GM23338 (cell line): Measurements from ENCODE around the gene PNPT1. TPM values are rescaled to one million over a fixed set of nuclear protein-coding genes. Genes with fewer than 3 reads are reported as not detected.

Source experiments
- ATAC-seq: fragments of 200-7000 bp; cut with Tn5 transposase; 3 replicates; pipeline ENCODE4 v1.9.1; 2020
- DNase-seq: peaks from one replicate; pipeline ENCODE4 v3.0.0-alpha.2; 2015; ENCODE audit warnings: low spot score
- H2AFZ ChIP-seq: fragments of 200-600 bp; sonication (generic); 2 replicates; pipeline ENCODE4 v1.8.0; 2016; ENCODE audit warnings: antibody characterized with exemption, mild to moderate bottlenecking, moderate library complexity
- H3F3A ChIP-seq: fragments of 200-600 bp; sonication (generic); replicated peaks from 2 replicates; pipeline ENCODE4 v1.8.0; 2017; ENCODE audit warnings: antibody characterized with exemption, mixed run types, low read depth
- H3K27ac ChIP-seq: fragments of 200-600 bp; sonication (generic); 2 replicates; pipeline ENCODE4 v1.6.1; 2016; ENCODE audit warnings: low read depth
- H3K27me3 ChIP-seq: fragments of 200-600 bp; sonication (generic); 2 replicates; pipeline ENCODE4 v1.8.0; 2016; ENCODE audit warnings: mild to moderate bottlenecking, mixed run types, moderate library complexity; ENCODE audit not compliant: insufficient read depth
- H3K36me3 ChIP-seq: fragments of 200-600 bp; sonication (generic); 2 replicates; pipeline ENCODE4 v1.8.0; 2016; ENCODE audit warnings: mild to moderate bottlenecking; ENCODE audit not compliant: insufficient read depth
- H3K4me1 ChIP-seq: fragments of 200-600 bp; sonication (generic); 2 replicates; pipeline ENCODE4 v1.8.0; 2016; ENCODE audit warnings: mild to moderate bottlenecking, moderate library complexity; ENCODE audit not compliant: insufficient read depth
- H3K4me2 ChIP-seq: fragments of 200-600 bp; sonication (generic); 2 replicates; pipeline ENCODE4 v1.7.1; 2017; ENCODE audit warnings: mixed run types
- H3K4me3 ChIP-seq: fragments of 200-600 bp; sonication (generic); 2 replicates; pipeline ENCODE4 v1.6.1; 2016; ENCODE audit warnings: mixed run types
- H3K79me2 ChIP-seq: fragments of 200-600 bp; sonication (generic); replicated peaks from 2 replicates; pipeline ENCODE4 v1.8.0; 2017; ENCODE audit warnings: mild to moderate bottlenecking; ENCODE audit not compliant: insufficient read depth
- H3K9me2 ChIP-seq: fragments of 200-600 bp; sonication (generic); 2 replicates; pipeline ENCODE4 v1.8.0; 2017; ENCODE audit not compliant: insufficient read depth
- H4K20me1 ChIP-seq: fragments of 200-600 bp; sonication (generic); replicated peaks from 2 replicates; pipeline ENCODE4 v1.8.0; 2017; ENCODE audit warnings: mild to moderate bottlenecking; ENCODE audit not compliant: insufficient read depth
- H3K27ac Mint-ChIP-seq: 2 replicates; pipeline ENCODE4 v1.8.0; 2020; ENCODE audit warnings: inconsistent platforms, mild to moderate bottlenecking, moderate library complexity, mixed read lengths
- H3K27me3 Mint-ChIP-seq: 3 replicates; pipeline ENCODE4 v1.8.0; 2022; ENCODE audit warnings: low read depth, mild to moderate bottlenecking, moderate library complexity, mixed read lengths, inconsistent platforms; ENCODE audit not compliant: insufficient read depth, poor library complexity
- H3K36me3 Mint-ChIP-seq: 3 replicates; pipeline ENCODE4 v1.8.0; 2021; ENCODE audit warnings: low read depth, mild to moderate bottlenecking, inconsistent platforms, moderate library complexity, mixed read lengths
- H3K4me1 Mint-ChIP-seq: 3 replicates; pipeline ENCODE4 v1.8.0; 2020; ENCODE audit warnings: mild to moderate bottlenecking, inconsistent platforms, mixed read lengths
- H3K4me3 Mint-ChIP-seq: 3 replicates; pipeline ENCODE4 v1.8.0; 2021; ENCODE audit warnings: moderate library complexity, mild to moderate bottlenecking, inconsistent platforms, mixed read lengths
- H3K9me3 Mint-ChIP-seq: 3 replicates; pipeline ENCODE4 v1.8.0; 2020; ENCODE audit warnings: moderate library complexity, mild to moderate bottlenecking, inconsistent platforms, mixed read lengths
- CREB1 ChIP-seq: fragments of 250-450 bp; sonication (Bioruptor Pico); IDR thresholded peaks from 2 replicates; pipeline ENCODE4 v1.5.0; 2020; ENCODE audit warnings: low read depth, mild to moderate bottlenecking, moderate library complexity
- CTCF ChIP-seq, 2 experiments: fragments of 200-600 bp in 1 of 2; sonication (generic) in 1 of 2; conservative IDR thresholded peaks; 2 replicates each; pipeline versions ENCODE4 v1.5.1 to v1.6.1; 2016 to 2017; ENCODE audit warnings: antibody characterized with exemption in 2 of 2, low read depth in 2 of 2, mild to moderate bottlenecking in 2 of 2, moderate library complexity in 1 of 2
- ETS1 ChIP-seq: IDR thresholded peaks from 2 replicates; pipeline ENCODE4 v1.6.1; 2016; ENCODE audit warnings: antibody characterized with exemption
- EZH2phosphoT487 ChIP-seq: fragments of 200-600 bp; sonication (generic); IDR thresholded peaks from one replicate; pipeline ENCODE4 v1.8.1; 2018; ENCODE audit warnings: antibody characterized with exemption; ENCODE audit not compliant: unreplicated experiment
- JUNB ChIP-seq: IDR thresholded peaks from one replicate; pipeline ENCODE4 v1.6.1; 2016; ENCODE audit warnings: antibody characterized with exemption; ENCODE audit not compliant: unreplicated experiment
- REST ChIP-seq: IDR thresholded peaks from one replicate; pipeline ENCODE4 v1.6.1; 2018; ENCODE audit warnings: antibody characterized with exemption; ENCODE audit not compliant: unreplicated experiment
- STAT1 ChIP-seq: IDR thresholded peaks from one replicate; pipeline ENCODE4 v1.6.1; 2016; ENCODE audit warnings: antibody characterized with exemption; ENCODE audit not compliant: unreplicated experiment
- ZNF114 ChIP-seq: fragments of 250-450 bp; sonication (Bioruptor Pico); IDR thresholded peaks from 2 replicates; pipeline ENCODE4 v1.5.0; 2020; ENCODE audit warnings: mild to moderate bottlenecking, moderate library complexity
- ZNF331 ChIP-seq: fragments of 250-450 bp; sonication (Bioruptor Pico); IDR thresholded peaks from 2 replicates; pipeline ENCODE4 v1.5.0; 2020; ENCODE audit warnings: low read depth, mild to moderate bottlenecking, moderate library complexity
- polyA plus RNA-seq: library from polyadenylated mRNA; unstranded; fragments of >200 nt; fragmentation: Nextera tagmentation; extraction: Ambion mirVana; gene quantifications from 2 replicates; pipeline ENCODE4 v1.2.1, GENCODE V29; 2016
- total RNA-seq: library from RNA; depleted of rRNA; stranded (reverse); fragments of >200 nt; shearing (Covaris generic); gene quantifications from 2 replicates; pipeline ENCODE4 v1.2.3, GENCODE V29; 2014

The PNPT1 gene
- total and polyA plus RNA-seq, 2 experiments from 2014 or later: 31.1 to 34.6 TPM

- TF ChIP-seq EZH2phosphoT487 (no peak), REST (no peak), CTCF (conservative IDR thresholded peaks at IDR 0.05; ENCODE audit: low read depth in 2 of 2) (no peak), ETS1 (no peak), ZNF114 (CRISPR knock-in tag) (no peak)
Observed at GRCh38 chr2:55616551-55617174, 77.0 kb downstream of the PNPT1 start (continued).

- Histone ChIP-seq H3K9me2 (no peaks in the 10 kb centered on the region), H3K27me3 (no peaks in the 10 kb centered on the region), H3K27ac (no peak overlapping the region), H3K4me2 (no peak overlapping the region), H3K4me3 (no peak overlapping the region), H3K36me3 (peaks cover 18% of the 10 kb centered on the region; the same call in 1 of the 2 replicates), H3F3A (no peaks in the 10 kb centered on the region), H3K4me1 (peaks cover 4% of the 10 kb centered on the region; the same call in 1 of the 2 replicates), H2AFZ (no peak overlapping the region), H3K79me2 (peaks cover 67% of the 10 kb centered on the region), H4K20me1 (0 out of 2 replicates have a peak, but pooled peaks cover 6% of the 10 kb centered on the region)
- H3K4me3 Mint-ChIP-seq: no peak overlapping the region
- ATAC-seq (no peak), DNase-seq (no peak)
- peaks cover 41% of the 10 kb centered on the region; the same call in 2 of the 3 replicates for H3K36me3 Mint-ChIP-seq
- no peak overlapping the region for H3K27ac Mint-ChIP-seq
- H3K9me3 Mint-ChIP-seq: no peaks in the 10 kb centered on the region
- H3K4me1 Mint-ChIP-seq: peaks cover 7% of the 10 kb centered on the region; the same call in 2 of the 3 replicates
- H3K27me3 Mint-ChIP-seq: peaks cover 3% of the 10 kb centered on the region
- TF ChIP-seq ZNF331 (CRISPR knock-in tag) (no peak), EZH2phosphoT487 (no peak), JUNB (no peak), REST (no peak), STAT1 (no peak), CREB1 (CRISPR knock-in tag) (no peak), ETS1 (no peak)
Observed at GRCh38 chr2:55611997-55612396, 81.6 kb downstream of the PNPT1 start.
